Astrocyte (in vitro differentiated cells and primary cell): ENCODE measurements around the gene ZNF582.

ENCODE experiments used
- EZH2 ChIP-seq: IDR thresholded peaks from 2 replicates; pipeline ENCODE4 v1.6.1; 2012; ENCODE audit warnings: mild to moderate bottlenecking, low read length, inconsistent platforms; ENCODE audit not compliant: insufficient read depth
- TF ChIP-seq, protein P1 (sequence below): IDR thresholded peaks from 2 replicates; pipeline ENCODE4 v1.5.1; 2011; ENCODE audit warnings: low read depth, mild to moderate bottlenecking, inconsistent platforms, low read length, moderate library complexity; ENCODE audit not compliant: insufficient read depth

DNA sequence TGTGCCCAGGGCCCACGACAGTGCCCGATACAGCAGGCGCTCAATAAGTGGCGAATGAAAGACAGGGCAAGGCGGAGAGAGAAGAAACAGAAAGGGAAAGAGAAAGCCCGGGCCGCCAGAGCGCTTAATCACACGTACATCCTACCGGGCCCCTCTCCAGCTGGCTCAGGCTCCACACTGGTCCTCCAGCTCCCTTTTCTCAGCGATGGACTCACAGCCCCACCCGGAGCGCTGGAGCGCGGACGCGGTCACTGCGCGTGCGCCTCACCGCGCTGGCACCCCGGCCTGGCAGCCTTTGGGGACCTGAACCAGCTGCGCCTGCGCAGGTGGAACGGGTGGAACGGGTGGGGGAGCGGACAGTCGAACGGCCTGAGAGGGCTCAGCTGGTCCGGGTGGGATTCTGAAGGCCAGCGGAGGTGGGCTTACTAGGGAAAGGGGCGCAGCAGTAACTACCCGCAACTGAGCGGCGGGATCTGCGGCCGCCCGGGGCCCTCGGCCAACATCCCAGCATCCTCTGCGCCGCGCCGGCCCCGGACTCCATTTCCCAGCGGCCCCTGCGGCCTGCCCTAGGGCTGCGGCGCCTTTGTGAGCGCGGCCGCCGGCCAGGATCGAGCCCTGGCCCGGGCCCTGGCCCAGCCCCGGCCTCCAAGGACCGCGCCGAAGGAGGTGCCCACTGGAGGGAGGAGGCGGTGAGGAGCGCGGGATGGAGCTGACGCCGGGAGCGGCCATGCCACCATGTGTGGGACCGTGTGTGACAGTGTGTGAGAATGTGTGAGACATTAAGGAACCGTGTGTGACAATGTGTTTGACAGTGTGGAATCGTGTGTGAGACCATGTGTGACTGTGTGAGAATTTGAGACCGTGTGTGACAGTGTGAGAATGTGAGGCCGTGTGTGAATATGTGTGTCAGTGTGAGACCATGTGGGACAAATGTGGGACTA is 10.7 kb upstream of the ZNF582 start, which contains the start of gene ZNF583:
- TF ChIP-seq, protein P1, sequence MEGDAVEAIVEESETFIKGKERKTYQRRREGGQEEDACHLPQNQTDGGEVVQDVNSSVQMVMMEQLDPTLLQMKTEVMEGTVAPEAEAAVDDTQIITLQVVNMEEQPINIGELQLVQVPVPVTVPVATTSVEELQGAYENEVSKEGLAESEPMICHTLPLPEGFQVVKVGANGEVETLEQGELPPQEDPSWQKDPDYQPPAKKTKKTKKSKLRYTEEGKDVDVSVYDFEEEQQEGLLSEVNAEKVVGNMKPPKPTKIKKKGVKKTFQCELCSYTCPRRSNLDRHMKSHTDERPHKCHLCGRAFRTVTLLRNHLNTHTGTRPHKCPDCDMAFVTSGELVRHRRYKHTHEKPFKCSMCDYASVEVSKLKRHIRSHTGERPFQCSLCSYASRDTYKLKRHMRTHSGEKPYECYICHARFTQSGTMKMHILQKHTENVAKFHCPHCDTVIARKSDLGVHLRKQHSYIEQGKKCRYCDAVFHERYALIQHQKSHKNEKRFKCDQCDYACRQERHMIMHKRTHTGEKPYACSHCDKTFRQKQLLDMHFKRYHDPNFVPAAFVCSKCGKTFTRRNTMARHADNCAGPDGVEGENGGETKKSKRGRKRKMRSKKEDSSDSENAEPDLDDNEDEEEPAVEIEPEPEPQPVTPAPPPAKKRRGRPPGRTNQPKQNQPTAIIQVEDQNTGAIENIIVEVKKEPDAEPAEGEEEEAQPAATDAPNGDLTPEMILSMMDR = no peak
- no peak for TF ChIP-seq EZH2
